Measurements from ENCODE around the gene DCC.

The DCC gene

GRCh38 chr18:52598921-52599320 is 258.9 kb downstream of the DCC start:
- Histone ChIP-seq H3K4me1 (no peaks in the 10 kb centered on the region), H3K27ac (no peak overlapping the region), H3K36me3 (ENCODE audit: control insufficient read depth, insufficient read depth, low read length) (no peaks in the 10 kb centered on the region), H3K4me2 (ENCODE audit: low read length) (no peak overlapping the region), H3K79me2 (no peaks in the 10 kb centered on the region), H3K4me3 (ENCODE audit: low read depth, low read length) (no peak overlapping the region), H3K9me3 (ENCODE audit: control insufficient read depth, low read length) (no peaks in the 10 kb centered on the region), H3K9ac (no peak overlapping the region), H2AFZ (no peak overlapping the region), H3K27me3 (ENCODE audit: control insufficient read depth, insufficient read depth, low read length) (no peaks in the 10 kb centered on the region)
- no peak for TF ChIP-seq CTCF (IDR thresholded peaks at IDR 0.05)

- H3K36me3 ChIP-seq (ENCODE audit: control insufficient read depth, insufficient read depth, low read length) = no peaks in the 10 kb centered on the region
- TF ChIP-seq CTCF (IDR thresholded peaks at IDR 0.05) = no peak
- H3K4me3 ChIP-seq (ENCODE audit: low read depth, low read length) = no peak overlapping the region
- no peaks in the 10 kb centered on the region for H3K9me3 ChIP-seq (ENCODE audit: control insufficient read depth, low read length)
- no peak overlapping the region for H3K4me2 ChIP-seq (ENCODE audit: low read length)
- H3K27me3 ChIP-seq (ENCODE audit: control insufficient read depth, insufficient read depth, low read length) = no peaks in the 10 kb centered on the region
- no peak overlapping the region for H2AFZ ChIP-seq
- H3K4me1 ChIP-seq = no peaks in the 10 kb centered on the region
- H3K9ac ChIP-seq = no peak overlapping the region
- H3K79me2 ChIP-seq = no peaks in the 10 kb centered on the region
- H3K27ac ChIP-seq = no peak overlapping the region
These were observed 262.8 kb downstream of the DCC start for GRCh38 chr18:52602820-52603219.

- no peak for TF ChIP-seq CTCF (IDR thresholded peaks at IDR 0.05)
- Histone ChIP-seq H3K27me3 (ENCODE audit: control insufficient read depth, insufficient read depth, low read length) (no peaks in the 10 kb centered on the region), H3K4me3 (ENCODE audit: low read depth, low read length) (no peak overlapping the region), H3K79me2 (no peaks in the 10 kb centered on the region), H3K36me3 (ENCODE audit: control insufficient read depth, insufficient read depth, low read length) (no peaks in the 10 kb centered on the region), H3K4me1 (no peaks in the 10 kb centered on the region), H3K4me2 (ENCODE audit: low read length) (no peak overlapping the region), H3K9me3 (ENCODE audit: control insufficient read depth, low read length) (no peaks in the 10 kb centered on the region), H3K9ac (no peak overlapping the region), H3K27ac (no peak overlapping the region), H2AFZ (no peak overlapping the region)
These were observed 265.3 kb downstream of the DCC start for GRCh38 chr18:52605345-52605744.

- no peak overlapping the region for H3K27ac ChIP-seq
- no peaks in the 10 kb centered on the region for H3K9me3 ChIP-seq (ENCODE audit: control insufficient read depth, low read length)
- no peaks in the 10 kb centered on the region for H3K4me1 ChIP-seq
- TF ChIP-seq CTCF (IDR thresholded peaks at IDR 0.05) = no peak
- no peak overlapping the region for H3K4me2 ChIP-seq (ENCODE audit: low read length)
- H2AFZ ChIP-seq = no peak overlapping the region
- H3K27me3 ChIP-seq (ENCODE audit: control insufficient read depth, insufficient read depth, low read length) = no peaks in the 10 kb centered on the region
- no peaks in the 10 kb centered on the region for H3K36me3 ChIP-seq (ENCODE audit: control insufficient read depth, insufficient read depth, low read length)
- H3K79me2 ChIP-seq = no peaks in the 10 kb centered on the region
- no peak overlapping the region for H3K4me3 ChIP-seq (ENCODE audit: low read depth, low read length)
- no peak overlapping the region for H3K9ac ChIP-seq
These were observed 268.0 kb downstream of the DCC start for GRCh38 chr18:52607985-52608384.

GRCh38 chr18:52610451-52611115 is 270.6 kb downstream of the DCC start:
- H3K9ac ChIP-seq = no peak overlapping the region
- H3K9me3 ChIP-seq (ENCODE audit: control insufficient read depth, low read length) = no peaks in the 10 kb centered on the region
- H3K27ac ChIP-seq = no peak overlapping the region
- H3K4me1 ChIP-seq = no peaks in the 10 kb centered on the region
- no peak overlapping the region for H3K4me3 ChIP-seq (ENCODE audit: low read depth, low read length)
- no peak for TF ChIP-seq CTCF (IDR thresholded peaks at IDR 0.05)
- H3K79me2 ChIP-seq = no peaks in the 10 kb centered on the region
- H3K4me2 ChIP-seq (ENCODE audit: low read length) = no peak overlapping the region
- H3K27me3 ChIP-seq (ENCODE audit: control insufficient read depth, insufficient read depth, low read length) = no peaks in the 10 kb centered on the region
- no peak overlapping the region for H2AFZ ChIP-seq
- H3K36me3 ChIP-seq (ENCODE audit: control insufficient read depth, insufficient read depth, low read length) = no peaks in the 10 kb centered on the region
